Measurements from ENCODE around the gene HCAR3. TPM values are rescaled to one million over a fixed set of nuclear protein-coding genes. Genes with fewer than 3 reads are reported as not detected.
A peak's percentile ranks its signal among the peaks of the same experiment; 100 is the strongest.

Gene HCAR3
- total and polyA plus RNA-seq, 2 of the 13 experiments (the other 11 are each of a cell fraction or from before 2014, with no cell fraction given): 0.11 to 12.8 TPM

DNA sequence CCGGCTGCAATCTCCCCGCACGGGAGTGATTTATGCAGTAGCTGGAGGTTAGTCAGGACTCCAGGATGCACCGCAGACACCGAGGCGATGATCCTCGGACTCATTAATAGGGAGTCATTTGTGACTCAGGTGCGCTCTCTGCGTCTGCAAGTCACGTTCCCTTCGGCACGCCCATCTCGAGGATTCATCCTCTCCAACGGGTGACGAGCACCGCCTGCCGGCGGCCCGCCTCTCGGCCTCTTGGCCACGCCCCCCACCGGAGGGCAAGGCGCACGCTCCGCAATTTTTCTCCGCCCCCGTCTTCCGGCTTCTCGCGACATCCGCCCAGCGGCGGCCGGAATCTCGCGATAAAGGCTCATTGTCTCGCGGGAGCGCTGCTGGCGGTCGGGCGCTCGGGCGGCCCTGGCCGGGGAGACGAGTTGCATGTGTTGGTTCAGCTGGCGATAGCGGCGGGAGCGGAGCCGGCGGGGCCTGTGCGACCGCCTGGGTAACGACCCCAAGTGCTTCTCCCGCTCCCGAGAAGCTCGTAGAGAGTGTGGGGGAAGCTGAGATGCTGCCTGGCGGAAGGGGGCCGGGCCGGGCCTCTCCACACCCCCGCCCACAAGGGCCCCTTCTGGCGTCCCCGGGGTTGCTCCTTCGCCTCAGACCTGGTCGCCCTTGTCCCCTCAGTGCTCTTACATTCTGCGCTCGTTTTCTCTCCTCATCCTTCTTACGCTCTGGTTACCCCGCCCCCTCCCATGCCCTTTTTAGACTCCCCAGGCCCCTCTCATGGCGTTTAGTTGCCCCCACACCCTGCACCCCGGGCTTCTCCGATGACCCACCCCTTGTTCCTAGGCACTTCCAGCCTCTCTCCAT, 36.1 kb upstream of the HCAR3 start, which contains the start of gene DENR (continued):
- TF ChIP-seq ZNF879 (CRISPR knock-in tag; IDR thresholded peaks at IDR 0.05) (no peak), ZFAT (CRISPR knock-in tag; conservative IDR thresholded peaks at IDR 0.05) (0 out of 2 replicates have a peak, but pooled peaks have one; percentile 24), SIN3A (IDR thresholded peaks at IDR 0.05; ENCODE audit: borderline replicate concordance, low read depth, low read length) (peak; percentile 97; the same call in 1 of the 2 replicates), STAG1 (CRISPR knock-in tag; IDR thresholded peaks at IDR 0.05) (peak; percentile 100), ZNF660 (CRISPR knock-in tag; IDR thresholded peaks at IDR 0.05; ENCODE audit: borderline replicate concordance, low read depth) (no peak), ZNF205 (CRISPR knock-in tag; IDR thresholded peaks at IDR 0.05) (peak; percentile 83; the same call in 1 of the 2 replicates), MIER3 (CRISPR knock-in tag; IDR thresholded peaks at IDR 0.05; ENCODE audit: borderline replicate concordance) (peak; percentile 83; the same call in 1 of the 2 replicates), ASH2L (IDR thresholded peaks at IDR 0.05; ENCODE audit: insufficient read length, low read depth, low read length) (peak; percentile 83), KLF12 (CRISPR knock-in tag; IDR thresholded peaks at IDR 0.05; ENCODE audit: borderline replicate concordance) (peak; percentile 99), ZNF274 (CRISPR knock-in tag; IDR thresholded peaks at IDR 0.05) (peak; percentile 86), ESRRA (CRISPR knock-in tag; IDR thresholded peaks at IDR 0.05; ENCODE audit: low read depth) (peak; percentile 64; the same call in 1 of the 2 replicates), ZBTB7B (CRISPR knock-in tag; IDR thresholded peaks at IDR 0.05) (peak; percentile 49; the same call in 1 of the 2 replicates), NCOA2 (CRISPR knock-in tag; IDR thresholded peaks at IDR 0.05) (peak; percentile 59), ZNF451 (CRISPR knock-in tag; IDR thresholded peaks at IDR 0.05) (peak; percentile 92), ZBTB43 (CRISPR knock-in tag; conservative IDR thresholded peaks at IDR 0.05) (peak; percentile 59; the same call in 1 of the 2 replicates), ETS1 (CRISPR knock-in tag; IDR thresholded peaks at IDR 0.05) (peak; percentile 49; the same call in 1 of the 2 replicates), FOXA3 (CRISPR knock-in tag; IDR thresholded peaks at IDR 0.05) (peak; percentile 57; the same call in 1 of the 2 replicates), MTA3 (CRISPR knock-in tag; IDR thresholded peaks at IDR 0.05) (no peak), SMAD3 (CRISPR knock-in tag; IDR thresholded peaks at IDR 0.05) (peak; percentile 87; the same call in 1 of the 2 replicates), XBP1 (CRISPR knock-in tag; IDR thresholded peaks at IDR 0.05) (peak; percentile 43; the same call in 1 of the 2 replicates), NCOA1 (CRISPR knock-in tag; IDR thresholded peaks at IDR 0.05) (no peak), ZNF329 (CRISPR knock-in tag; IDR thresholded peaks at IDR 0.05; ENCODE audit: low read depth) (0 out of 2 replicates have a peak, but pooled peaks have one; percentile 22)
- TF ChIP-seq, protein P1, sequence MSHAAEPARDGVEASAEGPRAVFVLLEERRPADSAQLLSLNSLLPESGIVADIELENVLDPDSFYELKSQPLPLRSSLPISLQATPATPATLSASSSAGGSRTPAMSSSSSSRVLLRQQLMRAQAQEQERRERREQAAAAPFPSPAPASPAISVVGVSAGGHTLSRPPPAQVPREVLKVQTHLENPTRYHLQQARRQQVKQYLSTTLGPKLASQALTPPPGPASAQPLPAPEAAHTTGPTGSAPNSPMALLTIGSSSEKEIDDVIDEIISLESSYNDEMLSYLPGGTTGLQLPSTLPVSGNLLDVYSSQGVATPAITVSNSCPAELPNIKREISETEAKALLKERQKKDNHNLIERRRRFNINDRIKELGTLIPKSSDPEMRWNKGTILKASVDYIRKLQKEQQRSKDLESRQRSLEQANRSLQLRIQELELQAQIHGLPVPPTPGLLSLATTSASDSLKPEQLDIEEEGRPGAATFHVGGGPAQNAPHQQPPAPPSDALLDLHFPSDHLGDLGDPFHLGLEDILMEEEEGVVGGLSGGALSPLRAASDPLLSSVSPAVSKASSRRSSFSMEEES (CRISPR knock-in tag; IDR thresholded peaks at IDR 0.05): peak; percentile 85
- TF ChIP-seq, protein P2, sequence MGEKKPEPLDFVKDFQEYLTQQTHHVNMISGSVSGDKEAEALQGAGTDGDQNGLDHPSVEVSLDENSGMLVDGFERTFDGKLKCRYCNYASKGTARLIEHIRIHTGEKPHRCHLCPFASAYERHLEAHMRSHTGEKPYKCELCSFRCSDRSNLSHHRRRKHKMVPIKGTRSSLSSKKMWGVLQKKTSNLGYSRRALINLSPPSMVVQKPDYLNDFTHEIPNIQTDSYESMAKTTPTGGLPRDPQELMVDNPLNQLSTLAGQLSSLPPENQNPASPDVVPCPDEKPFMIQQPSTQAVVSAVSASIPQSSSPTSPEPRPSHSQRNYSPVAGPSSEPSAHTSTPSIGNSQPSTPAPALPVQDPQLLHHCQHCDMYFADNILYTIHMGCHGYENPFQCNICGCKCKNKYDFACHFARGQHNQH (CRISPR knock-in tag; IDR thresholded peaks at IDR 0.05): peak; percentile 92
